NCI-H510A treated with DMSO at 0.1 percent for 48 hours (cell line): ENCODE results near the gene LMAN2.

Source experiments
- DNase-seq: peaks from one replicate; lab custom pipeline; 2025; lab: John Stamatoyannopoulos, UW

LMAN2 gene

DNA sequence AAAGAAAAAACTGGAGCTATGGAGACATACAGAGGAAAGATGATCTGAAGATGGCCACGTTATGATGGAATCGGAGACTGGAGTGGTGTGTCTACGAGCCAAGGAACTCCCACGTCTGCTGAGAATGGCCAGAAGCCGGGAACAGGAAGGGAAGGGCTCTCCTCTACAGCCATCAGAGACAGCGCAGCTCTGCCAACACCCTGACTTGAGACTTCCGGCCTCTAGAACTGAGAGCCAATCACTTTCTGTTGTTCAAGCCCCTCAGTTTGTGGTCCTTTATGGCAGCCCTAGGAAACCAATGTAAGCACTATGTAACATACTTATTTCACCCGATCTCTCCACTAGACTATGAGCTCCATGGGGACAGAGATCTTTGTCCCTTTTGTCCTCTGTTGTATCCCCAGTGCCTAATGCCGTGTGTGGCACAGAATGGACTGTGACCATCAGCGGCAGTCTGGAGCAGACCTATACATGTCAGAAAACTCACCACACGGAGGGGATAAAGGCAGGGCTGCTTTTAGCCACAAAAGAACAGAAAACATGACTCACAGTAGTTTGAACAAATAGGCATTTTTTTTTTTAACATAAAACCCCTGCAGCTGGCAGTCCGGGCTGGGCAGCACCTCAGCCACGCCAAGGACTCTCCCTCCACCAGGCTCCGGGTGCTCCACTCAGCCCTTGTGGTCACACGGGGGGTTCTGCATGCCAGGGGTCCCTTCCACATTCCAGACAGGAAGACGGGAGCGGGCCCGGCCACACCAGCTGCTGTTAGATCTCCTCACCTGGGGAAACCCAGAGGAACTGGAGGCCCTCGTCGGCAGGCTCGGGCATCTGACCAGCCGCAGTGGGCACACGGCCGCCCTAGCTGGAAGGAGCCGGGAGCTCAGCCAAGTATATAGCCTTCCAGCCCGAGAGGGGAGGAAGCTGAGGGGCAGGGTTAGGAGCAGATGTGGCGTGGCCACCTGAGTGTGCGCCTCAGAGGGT, 23.6 kb downstream of the LMAN2 start:
- no peak for DNase-seq

DNA sequence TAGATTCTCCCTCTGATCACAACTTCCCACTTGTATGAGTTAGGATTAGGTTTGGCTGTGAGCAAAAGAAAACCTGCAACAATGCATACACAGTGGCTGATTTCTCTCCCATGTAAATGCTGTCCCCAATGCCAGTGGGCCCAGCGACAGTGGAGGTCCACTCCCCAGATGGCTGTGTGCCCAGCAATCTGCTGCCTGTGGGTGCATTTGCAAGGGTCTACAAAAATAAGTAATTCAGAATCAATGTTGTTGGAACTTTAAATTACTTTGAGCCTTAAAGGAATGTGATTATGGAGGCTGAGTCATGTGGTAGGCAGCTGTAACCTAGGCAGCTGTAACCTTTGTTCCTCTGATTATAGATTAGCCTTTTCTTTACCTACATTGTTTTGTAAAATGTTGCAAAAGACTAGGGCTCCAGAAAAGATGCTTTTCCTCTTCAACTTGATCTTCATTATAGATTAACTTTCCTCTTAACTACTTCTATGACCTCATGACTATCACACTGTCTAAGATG, 25.5 kb downstream of the LMAN2 start:
- DNase-seq, result no peak

- DNase-seq, result no peak
Measured at GRCh38 chr5:177320879-177321278, 30.6 kb downstream of the LMAN2 start.

DNA sequence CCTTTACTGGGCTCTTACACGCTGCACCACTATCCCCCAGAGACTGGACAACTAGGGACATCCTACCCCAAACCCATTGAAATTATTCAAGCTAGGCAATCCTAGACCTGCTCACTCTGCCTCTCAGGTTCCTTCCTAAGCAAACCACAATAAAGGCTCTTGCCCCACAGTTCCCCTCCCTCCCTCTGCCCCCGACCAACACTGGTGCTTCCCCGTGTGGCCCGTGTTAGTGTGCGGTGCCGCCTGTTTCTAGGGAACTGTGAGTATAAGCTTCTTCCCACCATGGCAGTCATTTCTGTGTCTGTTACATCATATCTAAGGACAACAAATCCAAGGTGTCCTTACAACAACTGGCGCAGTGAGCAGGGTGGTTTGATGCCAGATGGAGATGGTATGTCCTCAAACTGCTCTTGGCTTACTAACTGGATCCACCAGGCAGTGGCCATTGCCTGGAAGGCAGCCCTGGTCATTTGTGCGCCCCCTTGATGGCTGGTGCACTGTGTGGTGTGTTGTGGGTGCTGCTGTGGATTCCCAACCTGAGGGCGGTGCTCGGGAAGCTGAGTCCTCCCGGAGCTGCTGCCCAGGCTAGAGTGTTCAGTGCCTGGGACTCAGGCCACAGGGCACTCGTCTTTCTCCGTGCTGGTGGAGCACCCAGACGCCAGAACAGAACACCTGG, 31.4 kb downstream of the LMAN2 start:
- DNase-seq, result no peak

DNA sequence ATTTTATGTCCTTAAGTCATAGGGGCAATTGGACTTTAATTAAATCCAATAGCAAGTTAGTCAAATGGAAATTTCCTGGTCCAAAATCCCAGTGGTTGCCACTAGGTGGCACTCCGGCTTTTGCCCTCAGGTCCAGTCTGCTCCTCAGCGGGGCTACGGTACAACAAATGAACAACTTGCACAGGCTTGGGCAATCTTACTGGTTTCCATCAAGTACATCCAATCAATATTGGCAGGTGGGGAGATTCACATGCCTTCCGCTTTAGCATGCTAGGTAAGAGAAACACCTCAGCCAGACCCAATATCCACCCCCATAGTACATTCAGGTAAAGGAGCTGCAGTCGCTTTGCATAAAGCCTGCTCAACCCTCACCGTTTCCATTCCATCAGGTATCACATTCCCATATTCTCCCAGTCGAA, 33.5 kb downstream of the LMAN2 start:
- DNase-seq, result peak; percentile 46

- DNase-seq, result no peak
Measured at GRCh38 chr5:177316005-177316404, 35.5 kb downstream of the LMAN2 start.

- DNase-seq, result no peak
Measured at GRCh38 chr5:177315411-177315810, 36.1 kb downstream of the LMAN2 start.

DNA sequence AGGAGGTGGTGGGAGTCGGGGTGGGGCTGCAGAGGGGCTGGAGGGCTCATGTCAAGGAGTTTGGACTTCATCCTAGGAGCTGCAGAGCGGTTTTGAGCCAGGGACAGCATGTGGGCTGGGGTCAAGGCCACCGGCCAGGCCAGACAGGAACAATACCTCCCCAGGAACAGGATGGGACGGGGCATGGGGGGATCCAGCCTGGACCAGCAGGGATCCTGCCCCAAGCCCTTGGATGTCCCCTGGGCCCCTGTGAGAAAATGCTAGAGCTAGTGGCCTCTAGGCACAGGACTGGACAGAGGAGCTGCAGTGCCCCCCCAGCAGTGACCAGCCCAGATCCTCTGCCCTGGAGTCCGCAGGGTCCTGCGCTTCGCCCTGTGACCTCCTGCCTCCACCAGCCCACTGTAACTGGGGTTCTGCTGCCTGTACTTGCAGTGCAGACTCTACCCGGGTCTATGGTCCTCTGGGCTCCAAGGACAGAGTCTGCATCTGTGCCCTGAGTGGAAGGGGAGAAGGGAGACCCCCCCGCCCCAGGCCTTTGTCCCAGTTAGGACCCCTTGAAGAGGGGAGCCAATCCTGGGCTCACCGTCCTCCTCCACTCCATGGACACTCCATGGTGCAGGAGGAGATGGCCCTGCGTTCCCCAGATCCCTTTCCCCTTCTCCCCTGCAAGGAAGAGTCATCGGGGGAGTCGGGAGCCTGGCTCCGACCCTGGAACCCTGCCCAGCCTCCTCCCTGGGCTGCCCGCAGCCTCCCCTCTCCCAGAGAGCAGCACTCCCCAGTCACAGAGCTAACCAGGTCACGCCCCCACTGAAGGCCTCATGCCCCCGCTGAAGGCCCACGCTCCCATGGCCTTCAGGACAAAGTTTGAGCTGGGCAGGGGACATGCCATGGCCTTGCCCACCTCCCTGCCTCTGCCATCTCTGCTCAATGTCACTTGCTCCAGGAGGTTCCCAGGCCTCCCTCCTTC, 36.8 kb downstream of the LMAN2 start:
- no peak for DNase-seq

DNA sequence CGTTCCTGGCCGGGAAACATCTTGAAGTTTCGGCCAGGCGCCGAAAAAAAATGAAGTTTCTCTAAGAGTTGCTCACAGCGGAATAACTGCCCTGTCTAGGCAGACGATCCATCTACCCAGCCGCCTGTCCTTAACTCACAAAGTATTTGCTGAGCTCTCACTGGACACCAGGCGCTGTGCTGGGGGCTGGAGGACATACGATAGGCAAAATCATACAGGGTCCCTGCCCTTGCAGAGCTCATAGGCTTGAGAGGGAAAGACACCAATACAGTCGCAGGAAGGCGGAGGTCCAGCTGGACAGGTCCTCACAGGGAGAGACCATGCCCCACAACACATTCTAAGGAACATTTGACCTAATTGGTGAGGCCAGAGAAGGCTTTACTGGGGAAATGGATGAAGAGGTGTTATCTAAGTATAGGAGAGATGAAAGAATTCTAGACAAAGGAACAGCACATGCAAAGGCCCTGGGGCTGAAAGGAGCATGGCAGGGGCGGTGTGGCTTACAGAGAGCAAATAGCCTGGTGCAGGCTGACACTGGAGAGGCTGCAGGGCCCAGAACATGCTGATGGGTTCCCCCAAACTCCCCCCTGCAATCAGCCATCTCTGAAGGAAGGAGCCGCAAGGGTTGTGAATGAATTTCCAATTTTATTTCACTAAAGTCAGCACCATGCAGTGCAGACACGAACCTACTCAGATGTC, 37.8 kb downstream of the LMAN2 start:
- no peak for DNase-seq

GRCh38 chr5:177312649-177313181, 38.8 kb downstream of the LMAN2 start:
- DNase-seq, result no peak

DNA sequence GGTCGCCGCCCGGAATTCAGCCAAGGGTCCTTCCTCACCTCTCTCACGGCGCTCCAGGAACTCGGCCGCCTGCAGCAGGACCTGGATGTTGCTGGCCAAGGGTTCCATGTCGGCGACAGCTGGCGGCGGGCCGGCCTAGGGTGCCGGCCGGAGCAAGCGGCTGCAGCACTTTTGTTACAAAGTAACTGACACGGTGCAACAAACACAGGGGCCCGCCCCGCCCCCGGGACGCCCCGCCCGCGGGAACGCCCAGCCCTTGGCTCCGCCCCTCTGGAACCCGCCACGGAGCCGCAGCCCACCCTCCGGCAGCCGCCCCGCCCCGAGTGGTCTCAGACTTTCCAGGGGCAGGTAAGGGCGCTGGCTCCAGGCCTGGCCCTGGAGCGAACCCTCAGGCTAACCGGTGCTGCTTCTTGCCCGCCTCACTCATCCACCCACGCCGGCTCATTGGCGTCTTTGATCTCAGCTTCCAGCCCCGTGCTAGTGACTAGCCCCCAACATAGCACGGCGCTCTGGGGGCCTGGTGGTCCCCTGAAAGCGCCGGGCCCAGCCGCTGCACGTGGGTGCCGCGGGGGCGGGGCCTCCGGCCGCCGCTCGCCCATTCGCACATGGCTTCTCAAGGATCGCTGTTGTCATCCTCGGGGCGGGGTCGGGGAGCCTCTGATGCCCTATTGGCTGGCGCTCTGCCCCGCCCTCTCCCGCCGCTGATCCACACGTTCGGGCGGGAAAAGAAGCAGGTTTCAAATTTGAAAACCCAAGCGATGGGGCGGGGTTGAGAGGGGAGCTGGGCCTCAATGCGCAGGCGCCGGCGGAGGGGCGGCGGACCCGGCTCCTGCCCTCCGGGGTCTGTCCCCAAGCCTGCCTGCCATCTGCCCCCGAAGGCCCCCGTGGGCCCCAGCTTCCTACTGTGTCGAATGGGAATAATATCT, 39.5 kb downstream of the LMAN2 start, which contains the start of gene MXD3:
MXD3 (minus strand) TSS at position 176 of the 926 bp plus-strand sequence; CDS start at position 108, 68 bp downstream.
- peak; percentile 89 for DNase-seq

DNA sequence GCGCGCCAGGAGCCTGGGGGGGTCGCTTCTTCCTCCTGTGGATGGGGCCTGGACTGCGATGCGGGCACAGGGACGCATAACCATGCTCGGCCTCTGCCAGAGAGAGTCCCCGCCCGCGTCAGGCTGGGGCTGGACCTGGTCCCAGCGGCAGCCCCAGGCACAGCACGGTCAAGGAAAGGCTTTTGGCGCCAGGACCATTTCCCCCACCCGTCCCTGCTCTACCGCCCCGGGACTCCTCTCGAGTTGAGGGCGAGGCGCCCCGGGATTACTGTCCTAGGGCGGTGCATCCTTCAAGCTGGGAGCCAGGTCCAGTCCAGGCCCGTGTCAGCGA, 40.1 kb downstream of the LMAN2 start:
- DNase-seq, result no peak

- peak; percentile 22 for DNase-seq
Measured at GRCh38 chr5:177310757-177311391, 40.6 kb downstream of the LMAN2 start.

DNA sequence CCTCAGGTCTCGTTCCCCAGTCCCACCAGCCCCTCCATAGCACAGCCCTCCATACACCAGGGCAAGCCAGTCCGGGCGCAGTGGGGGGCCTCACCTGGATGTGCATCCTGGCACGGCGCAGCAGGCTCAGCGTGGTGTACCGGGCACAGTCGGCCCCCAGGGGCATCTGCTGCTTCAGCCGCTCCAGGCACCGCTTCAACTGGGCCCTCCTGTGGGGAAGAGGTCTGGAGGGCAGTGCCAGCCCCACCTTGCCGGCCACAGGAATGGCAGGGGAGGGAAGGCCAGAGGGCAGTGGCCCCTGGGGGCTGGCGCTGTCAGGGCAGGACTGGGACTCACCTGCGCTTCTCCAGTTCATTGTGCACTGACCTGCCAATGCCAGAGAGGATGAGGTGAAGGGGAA, 41.1 kb downstream of the LMAN2 start:
- DNase-seq, result no peak

DNA sequence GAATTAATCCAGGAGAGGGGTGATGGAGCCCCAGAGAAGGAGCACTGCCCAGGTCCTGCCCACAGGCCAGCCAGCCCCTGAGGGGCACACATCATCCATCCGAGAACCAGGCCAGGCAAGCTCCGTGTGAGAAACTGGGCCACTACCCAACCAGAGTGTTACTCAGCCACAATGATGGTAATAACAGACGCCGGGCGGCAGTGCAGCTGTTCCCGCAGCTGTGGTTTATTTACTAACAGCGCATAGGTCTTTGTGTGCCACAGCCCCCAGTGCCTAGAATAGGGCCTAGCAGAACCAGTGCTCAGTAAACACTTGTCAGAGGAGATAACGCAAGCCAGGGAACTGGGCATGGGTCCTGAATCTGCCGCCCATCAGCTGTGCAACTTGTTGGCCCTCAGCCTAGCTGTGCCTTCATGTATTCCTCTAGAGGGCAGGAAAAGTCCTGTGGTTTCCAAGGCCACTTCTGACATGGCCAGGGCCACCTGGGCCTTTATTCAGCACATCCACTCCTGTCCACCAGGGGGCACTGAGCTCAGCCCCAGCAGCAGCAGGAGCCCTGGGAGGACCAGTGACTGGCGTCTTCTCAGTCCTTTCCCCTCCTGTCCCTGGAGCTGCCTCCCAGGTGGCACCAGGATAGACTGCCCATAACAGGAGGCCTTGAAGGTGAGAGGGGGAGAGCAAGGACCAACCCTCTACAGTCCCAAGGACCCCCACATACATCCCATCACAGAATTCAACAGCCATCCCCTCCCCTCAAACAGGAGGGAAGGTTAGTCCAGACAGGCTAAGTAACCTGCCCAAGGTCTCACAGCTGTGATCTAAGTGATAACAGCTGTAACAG, 41.9 kb downstream of the LMAN2 start:
- DNase-seq, result peak; percentile 39

GRCh38 chr5:177308740-177309139, 42.7 kb downstream of the LMAN2 start:
- DNase-seq, result no peak

DNA sequence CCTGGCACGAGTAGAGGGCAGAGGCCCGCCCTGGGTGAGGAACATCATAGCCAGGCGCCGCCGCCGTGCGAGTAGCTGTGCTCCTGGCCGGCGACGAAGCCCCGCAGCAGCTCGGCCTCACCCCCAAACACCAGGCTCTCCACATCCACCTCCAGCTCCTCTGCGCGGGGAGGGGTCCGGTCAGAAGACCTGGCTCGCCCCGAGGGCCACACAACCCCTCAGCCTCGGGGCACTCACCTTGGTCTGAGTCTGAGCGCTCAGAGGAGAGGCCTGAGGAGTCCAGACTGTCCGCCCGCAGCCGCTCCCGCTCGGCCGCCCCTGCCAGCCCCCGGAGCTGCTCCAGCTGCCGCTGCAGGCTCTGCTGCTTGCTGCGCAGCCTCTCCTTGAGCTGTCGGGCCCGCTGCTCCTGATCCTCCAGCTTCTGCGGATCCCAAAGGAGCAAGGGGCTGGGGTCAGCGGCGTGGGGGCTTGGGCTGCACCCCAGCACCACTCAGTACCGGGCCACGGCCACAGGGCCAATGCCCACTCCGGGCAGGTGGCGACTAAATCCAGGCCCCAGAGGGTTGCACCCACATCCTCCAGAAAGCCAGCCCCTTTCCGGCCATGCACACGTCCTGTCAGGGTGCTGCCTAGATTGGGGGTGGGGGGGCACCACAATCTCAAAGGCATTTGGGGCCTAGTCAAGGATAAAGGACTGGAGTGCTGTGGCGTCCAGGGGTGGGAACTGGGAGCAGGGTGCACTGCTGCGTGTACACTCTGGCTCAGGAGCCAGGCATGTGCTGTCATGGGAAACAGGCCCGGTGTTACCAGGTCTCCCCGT, 43.7 kb downstream of the LMAN2 start:
- DNase-seq, result no peak
